Stimulated activated CD8-positive, alpha-beta memory T cell treated with anti-CD3 and anti-CD28 coated beads, Interleukin-4, amount 100 ng/mL, for 48 hours (primary cell): ENCODE data around the gene ALG3.
A peak's percentile ranks its signal among the peaks of the same experiment; 100 is the strongest.

ENCODE experiments used
- DNase-seq: peaks from one replicate; pipeline ENCODE4 v3.0.0-alpha.2; 2020

ALG3 gene

DNA sequence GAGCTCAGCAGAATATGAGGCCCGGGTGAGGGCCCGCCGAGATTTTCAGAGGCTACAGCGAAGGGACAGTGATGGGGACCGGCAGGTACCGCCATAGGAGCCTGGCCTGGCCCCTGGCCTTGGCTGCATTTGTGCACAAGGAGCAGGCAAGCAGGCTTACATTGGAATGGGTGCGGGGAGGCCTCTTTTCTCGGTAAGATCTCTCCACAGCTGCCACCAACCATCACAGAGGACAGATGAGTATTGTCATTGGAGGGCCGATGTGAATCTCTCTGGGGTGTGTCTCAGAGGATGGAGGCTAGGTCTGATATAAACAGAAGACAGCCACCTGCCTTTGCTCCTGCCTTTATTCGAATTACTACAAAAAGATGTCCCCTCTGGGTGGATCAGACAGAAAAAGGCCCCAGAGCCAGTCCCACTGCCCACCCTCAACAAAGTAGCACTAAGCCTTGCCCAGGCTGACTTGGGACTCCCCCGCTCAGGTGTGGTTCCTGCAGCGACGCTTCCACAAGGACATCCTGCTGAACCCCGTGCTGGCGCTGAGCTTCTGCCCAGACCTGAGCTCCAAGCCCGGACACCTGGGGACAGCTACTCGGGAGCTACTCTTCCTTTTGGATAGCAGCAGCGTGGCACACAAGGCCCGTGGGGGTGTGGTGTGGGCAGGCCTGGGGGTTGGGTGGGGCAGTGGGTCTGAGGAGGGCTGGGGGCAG, 13.9 kb downstream of the ALG3 start:
- no peak for DNase-seq

DNA sequence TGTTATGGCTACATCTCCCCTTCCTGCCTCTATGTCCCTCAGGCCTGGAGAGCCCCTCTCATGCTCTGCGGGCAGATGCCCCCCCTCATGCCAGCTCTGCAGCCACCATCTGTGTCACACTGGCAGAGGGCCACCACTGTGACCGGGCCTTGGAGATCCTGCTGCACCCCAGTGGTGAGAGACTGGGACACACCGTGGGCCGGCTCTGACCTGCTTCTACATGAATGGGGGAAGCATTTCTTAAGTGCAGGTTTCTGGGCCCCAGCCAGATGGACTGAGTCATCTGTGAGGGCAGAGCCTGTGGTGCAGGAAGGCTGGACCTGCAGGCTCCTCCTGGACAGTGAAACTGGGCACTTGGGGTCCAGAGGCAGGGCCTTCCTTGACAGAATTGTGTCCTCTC, 14.5 kb downstream of the ALG3 start:
- DNase-seq: no peak

DNA sequence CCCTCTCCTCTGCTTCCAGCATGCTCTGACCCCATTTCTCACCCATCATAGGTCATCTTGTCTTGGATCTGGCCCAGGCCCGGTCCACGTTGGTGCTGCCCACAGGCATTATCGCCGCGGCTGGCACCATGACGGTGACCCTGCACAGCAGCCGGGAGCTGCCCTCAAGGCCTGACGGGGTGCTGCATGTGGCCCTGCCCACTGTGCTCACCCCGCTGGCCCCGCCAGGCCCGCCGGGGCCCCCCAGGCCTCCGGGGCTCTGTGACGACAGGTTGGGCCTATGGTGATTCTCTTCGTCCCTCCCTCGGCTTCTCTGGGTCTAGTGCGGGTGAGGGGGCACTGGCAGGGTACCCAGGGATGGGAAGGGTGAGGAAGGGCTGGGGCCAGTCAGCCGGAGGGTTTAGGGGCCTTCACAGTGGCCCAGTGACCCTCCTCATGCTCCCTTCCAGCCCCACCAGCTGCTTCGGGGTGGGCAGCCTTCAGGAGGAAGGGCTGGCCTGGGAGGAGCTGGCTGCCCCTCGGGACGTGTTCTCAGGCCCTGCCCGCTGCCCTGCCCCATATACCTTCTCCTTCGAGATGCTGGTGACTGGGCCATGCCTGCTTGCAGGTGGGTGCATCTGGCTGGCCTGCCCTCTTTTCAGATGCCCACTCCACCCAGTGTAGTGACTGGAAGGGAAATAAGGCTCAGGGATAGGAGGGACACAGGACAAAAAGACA, 15.5 kb downstream of the ALG3 start:
- DNase-seq: no peak

DNA sequence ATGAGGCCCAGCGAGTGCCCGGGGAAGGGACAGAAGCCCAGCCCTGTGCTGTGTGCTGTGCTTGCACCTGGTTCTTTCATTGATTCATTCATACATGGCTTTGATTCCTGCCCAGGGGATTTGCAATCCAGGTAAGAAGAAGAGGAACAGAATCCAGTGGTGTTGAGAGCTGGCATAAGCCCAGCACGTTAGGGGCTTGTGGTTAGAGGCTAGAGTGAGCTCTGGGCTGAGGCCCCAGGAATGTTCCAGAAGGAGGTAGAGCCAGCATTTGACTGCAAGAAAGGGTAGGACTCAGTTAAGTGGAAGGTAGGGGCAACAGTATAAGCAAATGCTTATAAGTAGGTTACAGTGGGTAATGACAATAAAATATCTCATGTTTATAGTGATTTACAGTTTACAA, 17.1 kb downstream of the ALG3 start:
- DNase-seq: no peak

- DNase-seq: no peak
Measured at GRCh38 chr3:184230603-184231528, 17.9 kb downstream of the ALG3 start.

DNA sequence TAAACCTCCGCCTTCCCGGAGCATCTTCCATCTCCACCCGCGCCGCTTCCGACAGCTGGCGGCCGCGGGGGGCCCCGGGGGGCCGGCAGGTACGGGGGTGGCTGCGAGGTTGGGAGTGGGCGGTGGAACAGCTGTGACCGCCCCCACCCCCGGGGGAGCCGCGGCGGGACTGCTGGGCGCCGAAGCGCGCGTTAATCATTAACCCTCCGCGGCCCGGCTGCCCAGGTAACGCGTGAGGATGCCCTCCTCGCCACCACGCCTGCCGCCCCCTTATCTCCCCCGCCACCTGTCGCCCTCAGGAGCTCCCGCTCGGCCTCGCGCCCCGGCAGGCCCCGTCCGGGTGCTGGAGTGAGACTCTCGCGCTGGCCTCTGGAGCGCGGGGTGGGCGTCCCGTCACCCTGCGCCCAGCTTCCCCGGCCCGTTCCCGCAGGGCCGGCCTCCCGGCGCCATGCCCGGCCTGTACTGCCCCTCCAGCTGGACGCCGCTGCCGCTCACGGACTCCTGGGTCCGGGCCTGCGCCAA, 18.6 kb downstream of the ALG3 start:
- no peak for DNase-seq

DNA sequence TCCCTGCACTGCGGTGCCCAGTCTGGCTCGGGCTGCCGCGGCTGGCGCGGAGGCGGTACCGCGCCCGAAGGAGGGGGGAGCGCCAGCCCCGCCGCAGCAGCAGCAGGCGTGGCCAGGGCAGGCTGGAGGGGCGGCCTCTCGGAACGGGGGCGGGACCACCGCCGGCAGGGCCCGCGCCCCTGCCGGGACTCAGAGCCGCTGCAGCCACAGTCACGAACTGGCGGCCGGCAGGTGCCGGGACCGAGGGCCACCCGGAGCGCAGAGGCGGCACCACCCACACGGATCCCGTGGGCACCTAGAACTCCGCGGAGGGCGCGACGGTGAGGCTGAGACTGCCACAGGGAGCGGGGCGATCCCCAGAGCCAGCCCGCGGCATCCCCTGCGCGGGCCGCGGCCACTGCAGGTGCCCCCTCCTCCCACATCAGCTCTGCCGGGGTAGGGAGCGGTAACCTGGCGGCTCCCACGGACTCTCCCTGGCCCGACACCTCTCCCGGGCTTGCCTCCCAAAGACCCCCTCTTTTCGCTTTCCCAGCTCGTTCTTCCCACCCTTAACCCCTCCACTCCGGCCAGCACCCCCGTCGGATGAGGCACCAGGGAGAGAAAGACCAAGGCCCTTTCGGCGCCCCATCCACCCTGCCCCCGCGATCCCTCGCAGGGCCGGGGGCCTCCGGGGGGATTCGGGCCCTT, 19.2 kb downstream of the ALG3 start, which contains the start of gene VWA5B2:
TSS of gene VWA5B2 (plus strand) at position 192 of the 687 bp plus-strand sequence. CDS start 944 bp downstream, outside the sequence.
- peak; percentile 77 for DNase-seq

DNA sequence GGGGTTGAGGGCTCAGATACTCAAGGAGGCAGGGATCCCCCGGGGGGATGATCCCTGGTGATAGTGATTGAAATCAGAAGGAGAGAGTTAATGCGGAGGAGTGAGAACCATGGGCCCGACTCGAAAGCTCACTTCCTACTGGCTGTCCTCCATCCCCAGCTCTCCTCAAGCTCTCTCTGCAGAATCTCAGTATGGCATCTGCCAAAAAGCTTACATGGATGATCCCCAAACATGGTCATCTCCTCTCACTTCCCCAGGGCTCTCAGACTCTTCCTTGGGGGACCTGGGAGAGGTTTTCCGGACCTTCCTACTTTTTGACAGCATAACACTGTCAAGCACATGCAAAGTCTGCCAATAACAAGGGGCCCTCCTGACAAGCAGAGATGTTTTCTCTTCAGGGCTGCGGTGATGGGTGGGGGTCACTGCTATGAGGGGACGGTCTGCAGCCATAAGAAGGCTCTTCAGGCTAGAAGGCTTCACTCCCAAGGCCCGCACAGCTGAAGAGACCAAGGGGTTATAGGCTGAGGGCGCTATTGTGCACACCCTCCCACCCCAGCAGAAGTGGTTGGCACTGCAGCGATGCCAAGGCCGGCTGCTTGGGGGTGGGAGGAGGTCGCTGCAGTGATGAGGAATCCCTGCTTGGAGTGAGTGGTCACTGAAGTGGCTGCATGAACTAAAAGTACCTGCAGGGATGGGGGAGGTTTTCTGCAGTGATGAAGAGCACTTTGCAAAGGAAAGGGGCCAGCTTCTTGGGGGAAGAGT, 20.2 kb downstream of the ALG3 start:
- no peak for DNase-seq

DNA sequence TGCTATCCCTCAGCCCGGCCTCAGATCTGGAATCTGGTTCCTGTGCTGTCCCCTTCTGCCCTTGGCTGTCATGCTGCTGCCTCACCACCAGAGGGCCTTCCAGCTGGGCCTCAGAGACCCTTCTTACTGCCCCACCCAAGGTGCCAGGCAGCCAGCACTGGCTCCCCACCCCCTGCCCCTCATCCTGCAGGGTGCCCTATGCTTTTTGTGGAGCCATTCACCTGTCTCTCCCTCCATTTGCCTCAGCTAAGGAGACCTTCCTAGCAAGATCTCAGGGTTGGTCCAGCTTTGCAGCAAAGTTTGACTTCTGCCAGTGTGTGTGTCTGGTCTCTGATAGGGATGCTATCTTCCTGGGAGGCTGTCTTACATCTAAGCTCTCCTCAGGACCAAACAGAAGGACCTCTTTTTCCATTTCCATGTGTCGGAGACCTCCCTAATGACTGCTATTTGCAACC, 21.3 kb downstream of the ALG3 start:
- peak; percentile 71 for DNase-seq

DNA sequence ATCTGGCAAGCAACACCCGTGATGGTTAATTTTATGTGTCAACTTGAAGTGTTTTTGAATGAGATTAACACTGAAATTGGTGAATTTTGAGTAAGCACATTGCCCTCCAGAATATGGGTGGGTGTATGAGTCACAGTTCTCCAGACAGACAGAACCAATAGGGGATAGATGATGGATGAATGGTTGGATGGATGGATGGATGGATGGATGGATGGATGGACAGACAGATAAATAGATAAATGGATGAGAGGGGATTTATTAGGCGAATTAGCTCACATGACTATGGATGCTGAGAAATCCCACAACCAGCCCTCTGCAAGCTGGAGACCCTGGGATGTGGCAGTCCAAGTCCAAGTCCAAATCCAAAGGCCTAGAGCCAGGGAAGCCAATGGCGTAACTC, 24.8 kb downstream of the ALG3 start:
- DNase-seq: no peak

GRCh38 chr3:184222521-184222920, 26.2 kb downstream of the ALG3 start:
- no peak for DNase-seq

GRCh38 chr3:184218814-184219213, 29.9 kb downstream of the ALG3 start:
- DNase-seq: no peak

GRCh38 chr3:184211718-184212117, 37.0 kb downstream of the ALG3 start:
- DNase-seq: no peak

- no peak for DNase-seq
Measured at GRCh38 chr3:184211297-184211696, 37.5 kb downstream of the ALG3 start.

GRCh38 chr3:184209146-184209923, 39.4 kb downstream of the ALG3 start:
- no peak for DNase-seq

DNA sequence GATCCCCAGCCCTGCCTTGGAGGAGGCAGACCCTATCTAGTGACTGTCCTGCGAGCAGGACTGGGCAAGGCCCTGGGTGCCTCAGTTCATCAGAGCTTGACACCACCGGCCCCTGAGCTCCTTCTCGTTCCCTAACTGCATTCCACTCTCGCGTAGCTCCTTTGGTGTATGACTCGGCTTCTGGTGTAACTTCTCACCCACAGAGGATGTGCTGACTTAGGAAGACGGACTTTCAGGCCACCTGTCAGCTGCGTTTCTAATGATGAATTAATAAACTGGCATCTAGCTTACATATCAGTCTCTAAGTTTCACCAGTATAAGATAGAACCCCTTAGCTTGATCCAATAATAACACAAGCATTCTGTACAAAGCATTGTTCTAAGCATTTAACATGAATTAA, 45.2 kb downstream of the ALG3 start:
- no peak for DNase-seq

- no peak for DNase-seq
Measured at GRCh38 chr3:184200825-184201224, 47.9 kb downstream of the ALG3 start.

GRCh38 chr3:184198509-184198908, 50.3 kb downstream of the ALG3 start:
- DNase-seq: no peak

GRCh38 chr3:184196536-184196935, 52.2 kb downstream of the ALG3 start:
- no peak for DNase-seq

GRCh38 chr3:184193991-184194539, 54.7 kb downstream of the ALG3 start:
- DNase-seq: no peak

- DNase-seq: no peak
Measured at GRCh38 chr3:184192889-184193288, 55.9 kb downstream of the ALG3 start.
